HepG2 (cell line): ENCODE results near the gene TCN2. TPM values are rescaled to one million over a fixed set of nuclear protein-coding genes. Genes with fewer than 3 reads are reported as not detected.

Source experiments
- ATAC-seq: fragments of 200-7000 bp; cut with Tn5 transposase; 3 replicates; pipeline ENCODE4 v1.9.1; 2020; ENCODE audit warnings: mild to moderate bottlenecking, moderate library complexity
- BruUV-seq: library from RNA; stranded (reverse); fragments of 400-500 nt; replicated peaks from 2 replicates; lab custom pipeline; 2021; lab: Mats Ljungman, UMichigan
- CTCF ChIA-PET: fragments of 300-600 bp; formaldehyde crosslinking; extraction: SDS; loops from one replicate; lab custom pipeline; 2021; ENCODE audit warnings: low total read pairs, inconsistent platforms, low intra/inter-chr PET ratio; lab: Yijun Ruan, JAX
- POLR2A ChIA-PET: fragments of 350-600 bp; sonication (Branson Sonifier 250); formaldehyde crosslinking; loops from one replicate; lab custom pipeline; 2020; ENCODE audit warnings: antibody characterized with exemption, inconsistent platforms; lab: Yijun Ruan, JAX
- DNase-seq: peaks from one replicate; pipeline ENCODE4 v3.0.0-alpha.2; 2015; ENCODE audit warnings: low spot score
- FAIRE-seq: peaks from 3 replicates; lab custom pipeline; 2011; peaks lifted over from hg19 to GRCh38; lab: Jason Lieb, UNC
- H2AFZ ChIP-seq: one replicate; pipeline ENCODE4 v1.6.1; 2011; ENCODE audit warnings: low read length, inconsistent platforms
- H3K27ac ChIP-seq: fragments of 300-600 bp; 3 replicates; pipeline ENCODE4 v1.8.0; 2011; ENCODE audit warnings: mixed run types, mild to moderate bottlenecking, mixed read lengths, low read length, inconsistent platforms; ENCODE audit not compliant: insufficient read depth; ENCODE audit errors: extremely low read length
- H3K27me3 ChIP-seq, 2 experiments: fragments of 200-600 bp in 1 of 2; 2 replicates in 1 of 2; 3 replicates in 1 of 2; pipeline versions ENCODE4 v1.6.0 to v1.8.0; 2011; ENCODE audit warnings: low read length in 2 of 2, mild to moderate bottlenecking in 2 of 2, moderate library complexity in 2 of 2, inconsistent platforms in 1 of 2; ENCODE audit not compliant: insufficient read depth in 2 of 2, control insufficient read depth in 1 of 2
- H3K36me3 ChIP-seq, 2 experiments: fragments of 200-600 bp in 1 of 2; replicated peaks in 1 of 2; 2 replicates in 1 of 2; 3 replicates in 1 of 2; pipeline versions ENCODE4 v1.5.1 to v1.8.0; 2011; ENCODE audit warnings: low read length in 2 of 2, inconsistent platforms in 1 of 2; ENCODE audit not compliant: insufficient read depth in 2 of 2, control insufficient read depth in 1 of 2
- H3K4me1 ChIP-seq: 2 replicates; pipeline ENCODE4 v1.5.1; 2012; ENCODE audit warnings: low read length, inconsistent platforms; ENCODE audit not compliant: insufficient read depth
- H3K4me2 ChIP-seq: 2 replicates; pipeline ENCODE4 v1.6.0; 2011; ENCODE audit warnings: low read depth, low read length, inconsistent platforms
- H3K4me3 ChIP-seq, 3 experiments: fragments of 200-600 bp in 1 of 3; sonication (generic), shearing (Covaris generic) in 1 of 3; replicated peaks in 1 of 3; 2 replicates each; pipeline ENCODE4 v1.5.1; 2011 to 2016; ENCODE audit warnings: low read length in 3 of 3, inconsistent platforms in 2 of 3, low read depth in 2 of 3, mild to moderate bottlenecking in 2 of 3, control low read depth in 1 of 3, mixed read lengths in 1 of 3; ENCODE audit not compliant: insufficient read depth in 1 of 3
- H3K79me2 ChIP-seq: one replicate; pipeline ENCODE4 v1.6.1; 2011; ENCODE audit warnings: low read length, inconsistent platforms; ENCODE audit not compliant: insufficient read depth
- H3K9ac ChIP-seq: 2 replicates; pipeline ENCODE4 v1.6.0; 2011; ENCODE audit warnings: mild to moderate bottlenecking, low read depth, low read length, inconsistent platforms; ENCODE audit not compliant: insufficient read depth
- H3K9me3 ChIP-seq: 2 replicates; pipeline ENCODE4 v1.5.1; 2012; ENCODE audit warnings: mild to moderate bottlenecking, low read length
- H4K20me1 ChIP-seq: 2 replicates; pipeline ENCODE4 v1.6.0; 2011; ENCODE audit warnings: inconsistent platforms, mild to moderate bottlenecking, low read length, moderate library complexity; ENCODE audit not compliant: insufficient read depth
- NONO ChIP-seq, 2 experiments: fragments of 450-650 bp in 1 of 2; sonication (generic) in 1 of 2; formaldehyde crosslinking in 1 of 2; IDR thresholded peaks in 1 of 2; conservative IDR thresholded peaks in 1 of 2; 2 replicates each; pipeline versions ENCODE4 v1.6.1 to v1.8.0; 2017 to 2022; ENCODE audit warnings: mild to moderate bottlenecking in 1 of 2, missing genetic modification reagents in 1 of 2, moderate library complexity in 1 of 2
- ZNF687 ChIP-seq: sonication (generic); formaldehyde crosslinking; IDR thresholded peaks from 2 replicates; pipeline ENCODE4 v1.5.1; 2020; ENCODE audit warnings: mild to moderate bottlenecking, missing genetic modification reagents, moderate library complexity
- ZUFSP ChIP-seq: sonication (generic); formaldehyde crosslinking; IDR thresholded peaks from 2 replicates; pipeline ENCODE4 v1.9.0; 2021; ENCODE audit warnings: missing genetic modification reagents, mild to moderate bottlenecking, borderline replicate concordance
- WGBS: methylation state at CpG from one replicate; pipeline ENCODE4 v1.1.6; 2017; ENCODE audit warnings: low lambda C conversion rate; 5-methylcytosine and 5-hydroxymethylcytosine counted together
- in situ Hi-C: cut with HindIII; loops from 2 replicates; pipeline ENCODE4 v1.10.0; 2017; ENCODE audit warnings: low pct_unique_long_range_greater_than_20kb; ENCODE audit not compliant: extremely low pct_ligation_motif_present
- intact Hi-C: fragments of 100-400 bp; cut with micrococcal nuclease; formaldehyde crosslinking; loops from one replicate; pipeline ENCODE4 v1.10.0; 2022; ENCODE audit not compliant: unreplicated experiment
- polyA plus RNA-seq, 8 experiments: library from polyadenylated mRNA; depleted of rRNA in 3 of 8; stranded (reverse) in 7 of 8; unstranded in 1 of 8; fragments of >200 nt; fragmentation: Illumina TruSeq in 4 of 8; extraction: Trizol in 4 of 8; gene quantifications; 2 replicates each; pipeline versions ENCODE4 v1.2.1 to v1.2.3, GENCODE V29; 2011 to 2016; ENCODE audit warnings: low read depth in 4 of 8, missing spikeins in 1 of 8, mixed read lengths in 1 of 8; ENCODE audit not compliant: insufficient read depth in 1 of 8
- total RNA-seq, 5 experiments: library from RNA; depleted of rRNA; stranded (reverse); fragments of >200 nt; fragmentation: Illumina TruSeq; extraction: Trizol; gene quantifications; 2 replicates each; pipeline ENCODE4 v1.2.3, GENCODE V29; 2016; ENCODE audit warnings: low read depth in 1 of 5

The TCN2 gene
- total and polyA plus RNA-seq, 2 of the 13 experiments (the other 11 are each of a cell fraction or from before 2014, with no cell fraction given) = 0.29 to 0.31 TPM

- Histone ChIP-seq H4K20me1 (no peaks in the 10 kb centered on the region), H3K36me3 (no peaks in the 10 kb centered on the region), H3K4me2 (no peak overlapping the region), H3K27me3 (no peaks in the 10 kb centered on the region), H3K9me3 (no peaks in the 10 kb centered on the region), H3K9ac (no peak overlapping the region), H2AFZ (no peak overlapping the region), H3K4me3 (no peak overlapping the region), H3K79me2 (no peaks in the 10 kb centered on the region), H3K27ac (no peak overlapping the region), H3K4me1 (peaks cover 54% of the 10 kb centered on the region)
- FAIRE-seq (no peak), ATAC-seq (peak; percentile 12; the same call in 1 of the 3 replicates), DNase-seq (no peak)
- no TSS peak for BruUV-seq
- TF ChIP-seq ZNF687 (CRISPR knock-in tag) (peak; percentile 14; the same call in 1 of the 2 replicates), NONO (IDR thresholded peaks at IDR 0.05) (no peak), NONO (CRISPR knock-in tag; conservative IDR thresholded peaks at IDR 0.05) (no peak), ZUFSP (no peak)
- intact Hi-C loops (no loop called here), in situ Hi-C loops (no loop called here)
- ChIA-PET CTCF (no interaction called here), POLR2A (interaction anchor here (2.1 kb wide), 1 partner anchor 27 kb away, joined by 7 read pairs; the partner anchor contains the start of gene PES1)
- WGBS = 10% methylated on average over 3 of the region's 3 CpGs
Measured at GRCh38 chr22:30564761-30565119, 42.2 kb upstream of the TCN2 start.
